ENCODE data around the gene MACROH2A2. TPM values are rescaled to one million over a fixed set of nuclear protein-coding genes. Genes with fewer than 3 reads are reported as not detected.
"Not testable (repeated sequence)": the region's sequence is repeated elsewhere in the genome, so short reads cannot be mapped to it uniquely, and the experiment has no call there.

Gene MACROH2A2
- total RNA-seq, 6 experiments from 2014 or later: 0.69 to 1.1 TPM; not detected in 4

DNA sequence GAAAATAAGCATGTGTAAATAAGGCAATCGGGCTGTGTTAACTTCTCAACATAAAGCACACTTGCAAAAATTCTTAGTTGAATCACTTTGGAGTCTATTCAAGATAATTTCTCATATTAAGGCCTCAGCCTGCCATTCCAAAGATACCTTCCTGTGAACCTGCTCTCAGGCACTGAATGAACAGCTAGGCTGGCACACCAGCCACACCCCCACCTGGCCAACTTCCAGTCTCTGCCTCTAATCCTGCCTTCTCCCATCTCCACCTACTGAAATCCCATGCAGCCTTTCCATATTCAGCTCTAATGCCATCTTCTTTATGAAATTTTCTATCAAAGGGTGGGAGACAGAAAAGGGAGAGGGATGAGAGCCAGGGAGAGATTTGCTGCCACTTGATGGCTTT is 17.1 kb upstream of the MACROH2A2 start:
- H3K9me3 Mint-ChIP-seq: peaks cover 12% of the 10 kb centered on the region
- TF ChIP-seq, protein P1, sequence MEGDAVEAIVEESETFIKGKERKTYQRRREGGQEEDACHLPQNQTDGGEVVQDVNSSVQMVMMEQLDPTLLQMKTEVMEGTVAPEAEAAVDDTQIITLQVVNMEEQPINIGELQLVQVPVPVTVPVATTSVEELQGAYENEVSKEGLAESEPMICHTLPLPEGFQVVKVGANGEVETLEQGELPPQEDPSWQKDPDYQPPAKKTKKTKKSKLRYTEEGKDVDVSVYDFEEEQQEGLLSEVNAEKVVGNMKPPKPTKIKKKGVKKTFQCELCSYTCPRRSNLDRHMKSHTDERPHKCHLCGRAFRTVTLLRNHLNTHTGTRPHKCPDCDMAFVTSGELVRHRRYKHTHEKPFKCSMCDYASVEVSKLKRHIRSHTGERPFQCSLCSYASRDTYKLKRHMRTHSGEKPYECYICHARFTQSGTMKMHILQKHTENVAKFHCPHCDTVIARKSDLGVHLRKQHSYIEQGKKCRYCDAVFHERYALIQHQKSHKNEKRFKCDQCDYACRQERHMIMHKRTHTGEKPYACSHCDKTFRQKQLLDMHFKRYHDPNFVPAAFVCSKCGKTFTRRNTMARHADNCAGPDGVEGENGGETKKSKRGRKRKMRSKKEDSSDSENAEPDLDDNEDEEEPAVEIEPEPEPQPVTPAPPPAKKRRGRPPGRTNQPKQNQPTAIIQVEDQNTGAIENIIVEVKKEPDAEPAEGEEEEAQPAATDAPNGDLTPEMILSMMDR (IDR thresholded peaks at IDR 0.05): no peak
- no peaks in the 10 kb centered on the region for H3K4me1 Mint-ChIP-seq (ENCODE audit: low read depth)
- DNase-seq: no peak
- peaks cover 9% of the 10 kb centered on the region for H3K36me3 Mint-ChIP-seq (ENCODE audit: low read depth)
- no peak overlapping the region for H3K27ac Mint-ChIP-seq
- peaks cover 26% of the 10 kb centered on the region for H3K27me3 Mint-ChIP-seq (ENCODE audit: insufficient read depth)
- H3K4me3 Mint-ChIP-seq: no peak overlapping the region

DNA sequence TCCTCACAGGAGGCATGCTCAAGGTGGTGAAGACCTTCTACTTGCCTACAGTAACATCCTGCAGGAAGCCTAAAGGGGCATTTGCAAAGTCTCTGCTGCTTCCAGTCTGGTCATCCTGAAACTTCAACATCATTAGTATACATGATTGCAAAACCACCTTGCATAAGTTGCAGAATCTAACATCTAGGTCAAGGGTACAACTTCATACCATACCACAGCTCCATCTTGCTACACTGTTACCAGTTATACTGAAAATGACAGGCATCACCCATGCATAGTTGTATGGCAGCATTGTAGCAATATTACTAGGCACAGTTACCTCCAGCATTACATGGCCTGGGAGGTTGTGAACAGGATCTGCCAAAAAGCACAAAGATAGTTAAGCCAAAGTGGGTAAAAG is 13.7 kb upstream of the MACROH2A2 start:
- Mint-ChIP-seq H3K4me3 (no peak overlapping the region), H3K27ac (no peak overlapping the region), H3K36me3 (ENCODE audit: low read depth) (no peaks in the 10 kb centered on the region; the same call in 1 of the 2 replicates), H3K4me1 (ENCODE audit: low read depth) (no peaks in the 10 kb centered on the region), H3K27me3 (ENCODE audit: insufficient read depth) (peaks cover 36% of the 10 kb centered on the region), H3K9me3 (peaks cover 5% of the 10 kb centered on the region; the same call in 1 of the 2 replicates)
- TF ChIP-seq, protein P1 (IDR thresholded peaks at IDR 0.05): no peak
- no peak for DNase-seq

- Mint-ChIP-seq H3K36me3 (ENCODE audit: low read depth) (no peaks in the 10 kb centered on the region; the same call in 1 of the 2 replicates), H3K9me3 (peaks cover 5% of the 10 kb centered on the region; the same call in 1 of the 2 replicates), H3K27me3 (ENCODE audit: insufficient read depth) (peaks cover 22% of the 10 kb centered on the region), H3K27ac (no peak overlapping the region), H3K4me3 (no peak overlapping the region), H3K4me1 (ENCODE audit: low read depth) (no peaks in the 10 kb centered on the region)
- TF ChIP-seq, protein P1 (IDR thresholded peaks at IDR 0.05): no peak
- DNase-seq: no peak
Measured at GRCh38 chr10:70041016-70041415, 11.6 kb upstream of the MACROH2A2 start.

DNA sequence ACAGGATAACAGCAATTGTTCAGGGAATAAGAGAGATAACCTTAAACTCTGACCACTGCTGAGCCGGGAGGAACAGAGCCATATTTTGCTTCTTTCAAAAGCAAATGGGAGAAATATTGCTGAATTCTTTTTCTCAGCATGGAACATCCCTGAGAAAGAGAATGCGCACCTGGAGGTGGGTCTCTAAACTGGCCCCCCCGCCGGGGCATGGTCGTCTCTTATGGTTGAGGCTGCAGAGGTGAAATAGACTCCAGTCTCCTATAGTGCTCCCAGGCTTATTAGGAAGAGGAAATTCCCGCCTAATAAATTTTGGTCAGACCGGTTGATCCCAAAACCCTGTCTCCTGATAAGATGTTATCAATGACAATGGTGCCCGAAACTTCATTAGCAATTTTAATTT is 10.9 kb upstream of the MACROH2A2 start:
- H3K4me1 Mint-ChIP-seq (ENCODE audit: low read depth); DNase-seq; H3K36me3 Mint-ChIP-seq (ENCODE audit: low read depth); H3K27ac Mint-ChIP-seq; H3K9me3 Mint-ChIP-seq; H3K4me3 Mint-ChIP-seq: not testable (repeated sequence)
- H3K27me3 Mint-ChIP-seq (ENCODE audit: insufficient read depth): peaks cover 24% of the 10 kb centered on the region

- not testable (repeated sequence) for H3K27ac Mint-ChIP-seq; H3K36me3 Mint-ChIP-seq (ENCODE audit: low read depth); H3K4me3 Mint-ChIP-seq; H3K4me1 Mint-ChIP-seq (ENCODE audit: low read depth); DNase-seq; H3K9me3 Mint-ChIP-seq
- H3K27me3 Mint-ChIP-seq (ENCODE audit: insufficient read depth): peaks cover 26% of the 10 kb centered on the region
Measured at GRCh38 chr10:70047066-70047465, 5.6 kb upstream of the MACROH2A2 start.

DNA sequence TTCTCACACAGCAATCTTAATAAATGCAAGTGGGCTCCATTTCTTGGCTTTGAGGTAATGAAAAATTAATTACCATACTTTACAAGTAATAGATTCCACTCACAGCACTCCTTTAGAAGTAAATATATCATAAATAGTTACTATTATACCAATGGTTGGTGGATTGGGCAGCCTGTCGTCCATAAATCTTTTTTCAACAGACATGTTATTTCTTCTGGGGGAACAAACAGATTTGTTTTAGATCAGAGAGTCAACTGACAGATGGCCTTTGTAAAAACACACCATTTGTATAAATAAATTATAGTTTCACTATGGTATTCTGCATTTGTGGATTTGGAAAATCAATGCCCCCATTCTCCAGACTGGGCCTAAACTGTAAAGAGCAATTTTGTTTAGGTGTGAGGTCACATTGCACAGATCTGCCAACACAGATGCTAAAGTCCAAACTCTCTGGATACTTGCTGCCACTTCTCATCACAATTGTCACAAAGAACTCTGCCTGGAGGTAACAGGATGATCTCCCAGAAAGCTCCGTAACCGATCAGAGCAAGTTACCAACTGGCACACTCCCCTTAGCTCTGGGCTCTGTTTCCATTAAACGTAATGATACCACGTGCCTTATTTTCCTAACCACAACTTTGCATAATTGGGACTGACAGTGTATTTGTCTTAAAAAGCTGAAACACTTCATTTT is 4.5 kb upstream of the MACROH2A2 start:
- no peak for DNase-seq
- no peaks in the 10 kb centered on the region for H3K9me3 Mint-ChIP-seq
- TF ChIP-seq, protein P1 (IDR thresholded peaks at IDR 0.05): no peak
- H3K4me3 Mint-ChIP-seq: no peak overlapping the region
- peaks cover 29% of the 10 kb centered on the region for H3K27me3 Mint-ChIP-seq (ENCODE audit: insufficient read depth)
- no peaks in the 10 kb centered on the region for H3K36me3 Mint-ChIP-seq (ENCODE audit: low read depth)
- peaks cover 6% of the 10 kb centered on the region for H3K4me1 Mint-ChIP-seq (ENCODE audit: low read depth)
- H3K27ac Mint-ChIP-seq: no peak overlapping the region

Measured in HFFc6 (cell line).